Lung (tissue), 12 donors: Measurements from ENCODE around the gene NLRC4. TPM values are rescaled to one million over a fixed set of nuclear protein-coding genes. Genes with fewer than 3 reads are reported as not detected.

Source experiments
- ATAC-seq: fragments of 200-7000 bp; cut with Tn5 transposase; one replicate; pipeline ENCODE4 v1.9.1; 2020; ENCODE audit warnings: moderate number of reproducible peaks; ENCODE audit not compliant: insufficient read depth, low FRiP score
- DNase-seq, 3 donors: peaks; one replicate each; pipeline ENCODE4 v3.0.0-alpha.2; 2013 to 2017
- H3K27ac ChIP-seq, 2 donors: one replicate each; pipeline ENCODE4 v1.5.1; 2013; ENCODE audit warnings: mild to moderate bottlenecking in 2 of 2, moderate library complexity in 2 of 2, control low read depth in 1 of 2, inconsistent platforms in 1 of 2, low read depth in 1 of 2, low read length in 1 of 2
- H3K27me3 ChIP-seq, 3 donors: one replicate each; pipeline ENCODE4 v1.5.1; 2013; ENCODE audit warnings: low read length in 2 of 3; ENCODE audit not compliant: control insufficient read depth in 3 of 3, insufficient read depth in 3 of 3
- H3K36me3 ChIP-seq, 4 donors: one replicate each; pipeline ENCODE4 v1.5.1; 2013; ENCODE audit warnings: low read length in 4 of 4, mild to moderate bottlenecking in 1 of 4, moderate library complexity in 1 of 4; ENCODE audit not compliant: control insufficient read depth in 4 of 4, insufficient read depth in 4 of 4
- H3K4me1 ChIP-seq, 5 donors: one replicate each; pipeline ENCODE4 v1.5.1; 2013; ENCODE audit warnings: low read length in 5 of 5, mild to moderate bottlenecking in 2 of 5, moderate library complexity in 1 of 5; ENCODE audit not compliant: control insufficient read depth in 5 of 5, insufficient read depth in 5 of 5
- H3K4me3 ChIP-seq: one replicate; pipeline ENCODE4 v1.5.1; 2013; ENCODE audit warnings: mild to moderate bottlenecking, control low read depth, moderate library complexity
- H3K9ac ChIP-seq, 2 donors: one replicate each; pipeline ENCODE4 v1.5.1; 2013; ENCODE audit warnings: low read length in 2 of 2, control low read depth in 1 of 2; ENCODE audit not compliant: insufficient read depth in 1 of 2
- H3K9me3 ChIP-seq, 4 donors: one replicate each; pipeline ENCODE4 v1.5.1; 2013; ENCODE audit warnings: low read length in 3 of 4, mild to moderate bottlenecking in 1 of 4, moderate library complexity in 1 of 4; ENCODE audit not compliant: control insufficient read depth in 4 of 4, insufficient read depth in 3 of 4
- WGBS, 2 donors: extraction: QIAGEN DNeasy Blood & Tissue Kit; methylation state at CpG; one replicate each; pipeline ENCODE4 v1.1.7; 2013; 5-methylcytosine and 5-hydroxymethylcytosine counted together
- polyA plus RNA-seq, 2 donors: library from polyadenylated mRNA; stranded (reverse); fragments of 200-250 nt; gene quantifications; one replicate each; pipeline ENCODE4 v1.2.1, GENCODE V29; 2013
- total RNA-seq, 2 donors: library from RNA; depleted of rRNA in 1 of 2; stranded (reverse); fragments of >200 nt in 1 of 2; gene quantifications; one replicate each; pipeline ENCODE4 v1.2.1, GENCODE V29; 2014 to 2021
- TF ChIP-seq, protein P1 (sequence below): IDR thresholded peaks from 2 replicates; pipeline ENCODE4 v1.5.1; 2012; ENCODE audit warnings: mild to moderate bottlenecking; ENCODE audit errors: control extremely low read depth, extremely low read depth
- donor health status: control.
- donor health status: control.
- donor health status: Bipolar disorder and iron deficiency.
- donor health status: healthy.
- donor health status: DM: yes; HTN: yes; CAD: no.

Gene NLRC4
- total and polyA plus RNA-seq, 4 donors: 3.8 to 18.2 (median 10.6) TPM

DNA sequence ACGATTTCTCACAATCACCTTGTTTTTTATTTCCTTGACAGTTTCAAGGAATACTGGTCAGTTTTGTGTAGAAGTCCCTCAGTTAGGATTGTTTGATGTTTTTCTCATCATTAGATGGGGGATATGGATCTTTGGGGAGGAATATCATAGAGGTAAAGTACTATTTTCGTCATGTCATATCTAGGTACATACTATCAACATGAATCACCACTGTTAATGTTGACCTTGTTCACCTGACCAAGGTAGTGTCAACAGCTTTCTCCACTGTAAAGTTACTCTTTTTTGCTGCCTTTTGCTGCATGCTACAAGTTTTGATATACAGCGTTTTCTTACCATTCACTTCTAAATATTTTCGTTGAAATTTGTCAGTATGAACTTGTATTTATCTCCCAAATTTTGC lies 32.7 kb downstream of the NLRC4 start:
- H3K27ac ChIP-seq: no peak overlapping the region
- H3K9me3 ChIP-seq: no peaks in the 10 kb centered on the region
- peaks cover 0 to 2% (median 0%) of the 10 kb centered on the region in 5 donors for H3K4me1 ChIP-seq
- WGBS, 2 donors: 89 to 95% methylated on average over 4 of the region's 4 CpGs
- H3K4me3 ChIP-seq: no peak overlapping the region
- TF ChIP-seq, protein P1, sequence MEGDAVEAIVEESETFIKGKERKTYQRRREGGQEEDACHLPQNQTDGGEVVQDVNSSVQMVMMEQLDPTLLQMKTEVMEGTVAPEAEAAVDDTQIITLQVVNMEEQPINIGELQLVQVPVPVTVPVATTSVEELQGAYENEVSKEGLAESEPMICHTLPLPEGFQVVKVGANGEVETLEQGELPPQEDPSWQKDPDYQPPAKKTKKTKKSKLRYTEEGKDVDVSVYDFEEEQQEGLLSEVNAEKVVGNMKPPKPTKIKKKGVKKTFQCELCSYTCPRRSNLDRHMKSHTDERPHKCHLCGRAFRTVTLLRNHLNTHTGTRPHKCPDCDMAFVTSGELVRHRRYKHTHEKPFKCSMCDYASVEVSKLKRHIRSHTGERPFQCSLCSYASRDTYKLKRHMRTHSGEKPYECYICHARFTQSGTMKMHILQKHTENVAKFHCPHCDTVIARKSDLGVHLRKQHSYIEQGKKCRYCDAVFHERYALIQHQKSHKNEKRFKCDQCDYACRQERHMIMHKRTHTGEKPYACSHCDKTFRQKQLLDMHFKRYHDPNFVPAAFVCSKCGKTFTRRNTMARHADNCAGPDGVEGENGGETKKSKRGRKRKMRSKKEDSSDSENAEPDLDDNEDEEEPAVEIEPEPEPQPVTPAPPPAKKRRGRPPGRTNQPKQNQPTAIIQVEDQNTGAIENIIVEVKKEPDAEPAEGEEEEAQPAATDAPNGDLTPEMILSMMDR: no peak
- H3K9ac ChIP-seq: no peak overlapping the region
- ATAC-seq (no peak), DNase-seq (no peak)
- no peaks in the 10 kb centered on the region for H3K27me3 ChIP-seq
- H3K36me3 ChIP-seq: peaks cover 0 to 2% (median 0%) of the 10 kb centered on the region in 4 donors

DNA sequence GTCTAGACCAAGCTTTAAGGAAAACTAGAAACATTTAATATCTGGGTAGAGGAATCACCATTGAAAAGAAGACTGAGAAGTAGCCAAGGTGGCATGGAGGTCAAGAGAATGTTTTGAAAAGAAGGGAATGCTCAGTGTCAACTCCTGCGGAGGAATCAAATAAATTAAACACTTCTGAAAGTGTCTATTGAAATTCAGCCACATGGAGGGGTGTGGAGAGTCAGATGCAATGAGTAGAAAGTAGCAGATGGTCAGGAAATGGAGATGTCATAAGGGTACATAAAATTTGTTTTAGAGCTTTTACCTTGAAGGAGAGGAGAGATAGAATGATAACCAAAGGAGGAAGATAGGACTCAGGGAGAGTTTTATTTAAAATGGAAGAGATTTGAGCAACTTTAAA lies 35.1 kb downstream of the NLRC4 start:
- no peaks in the 10 kb centered on the region for H3K27me3 ChIP-seq
- DNase-seq: no peak
- H3K9me3 ChIP-seq: no peaks in the 10 kb centered on the region
- H3K4me3 ChIP-seq: no peak overlapping the region
- H3K4me1 ChIP-seq: peaks cover 0 to 2% (median 0%) of the 10 kb centered on the region in 5 donors
- peaks cover 0 to 8% (median under 1%) of the 10 kb centered on the region in 4 donors for H3K36me3 ChIP-seq
- 34 to 67% methylated on average over 1 of the region's 1 CpG for WGBS, 2 donors
- TF ChIP-seq, protein P1: no peak
- H3K9ac ChIP-seq: no peak overlapping the region
- ATAC-seq: no peak
- H3K27ac ChIP-seq: no peak overlapping the region

DNA sequence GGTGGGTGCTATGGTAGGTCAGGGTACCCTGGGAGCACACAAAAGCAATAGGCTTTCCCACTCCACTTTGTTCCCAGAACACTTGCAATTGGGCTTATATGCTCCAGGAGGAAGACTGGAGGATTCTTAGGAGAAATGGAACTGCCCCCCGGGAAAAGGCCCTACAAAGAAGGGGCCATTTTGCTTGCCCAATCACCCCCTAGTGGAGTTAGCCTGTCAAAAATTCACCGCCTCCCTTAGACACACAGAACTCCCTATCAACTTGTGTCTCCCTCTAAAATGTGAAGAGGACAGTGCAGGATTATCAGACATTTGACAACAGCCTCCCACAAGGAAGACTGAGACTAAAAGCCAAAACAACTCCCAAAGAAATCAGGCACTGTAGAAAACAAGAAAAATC lies 36.5 kb downstream of the NLRC4 start:
- peaks cover 0 to 2% (median 0%) of the 10 kb centered on the region in 5 donors for H3K4me1 ChIP-seq
- H3K9me3 ChIP-seq: no peaks in the 10 kb centered on the region
- TF ChIP-seq, protein P1: no peak
- no peak for DNase-seq
- H3K36me3 ChIP-seq: peaks cover under 1 to 13% (median 2%) of the 10 kb centered on the region in 4 donors
- H3K9ac ChIP-seq: no peak overlapping the region
- no peak overlapping the region for H3K4me3 ChIP-seq
- H3K27ac ChIP-seq: no peak overlapping the region
- WGBS, 2 donors: 82 to 89% methylated on average over 2 of the region's 2 CpGs
- no peak for ATAC-seq
- H3K27me3 ChIP-seq: no peaks in the 10 kb centered on the region

DNA sequence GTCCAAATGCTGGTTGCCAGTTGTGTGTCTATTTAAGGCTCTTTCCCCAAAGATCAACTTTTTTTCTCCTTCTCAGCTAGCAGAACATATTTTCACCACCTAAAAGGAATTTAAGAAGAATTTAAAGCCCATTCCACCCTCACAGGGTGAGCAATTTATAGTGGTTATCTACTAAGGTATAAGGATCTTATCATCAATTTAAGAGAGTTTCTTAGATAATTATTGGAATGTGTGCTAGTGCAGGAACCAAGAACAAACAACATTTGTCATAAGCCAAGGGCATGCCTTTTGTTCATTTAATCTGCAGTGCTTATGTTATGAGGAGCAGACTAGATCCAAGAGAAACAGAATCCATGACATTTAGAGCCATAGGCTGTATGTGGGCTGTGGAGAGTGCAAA lies 37.2 kb downstream of the NLRC4 start:
- Histone ChIP-seq H3K27me3 (no peaks in the 10 kb centered on the region), H3K4me3 (no peak overlapping the region), H3K9ac (no peak overlapping the region), H3K27ac (no peak overlapping the region), H3K9me3 (no peaks in the 10 kb centered on the region), H3K36me3 (peaks cover 4 to 16% (median 6%) of the 10 kb centered on the region in 4 donors), H3K4me1 (peaks cover 0 to 2% (median 0%) of the 10 kb centered on the region in 5 donors)
- no peak for DNase-seq
- ATAC-seq: no peak
- TF ChIP-seq, protein P1: no peak
